NT2/D1 (cell line): ENCODE data around the gene DMXL2.
"Not testable (repeated sequence)": the region's sequence is repeated elsewhere in the genome, so short reads cannot be mapped to it uniquely, and the experiment has no call there.

ENCODE experiments used
- DNase-seq: peaks from one replicate; pipeline ENCODE4 v3.0.0-alpha.2; 2011; ENCODE audit warnings: low read depth, low spot score
- H3K27me3 ChIP-seq: 2 replicates; pipeline ENCODE4 v1.6.0; 2011; ENCODE audit warnings: mild to moderate bottlenecking; ENCODE audit not compliant: insufficient read length, insufficient read depth
- H3K36me3 ChIP-seq: 2 replicates; pipeline ENCODE4 v1.6.1; 2011; ENCODE audit warnings: mild to moderate bottlenecking, low read length, mixed read lengths; ENCODE audit not compliant: insufficient read depth, insufficient read length
- H3K4me1 ChIP-seq: 2 replicates; pipeline ENCODE4 v1.5.1; 2011; ENCODE audit not compliant: insufficient read depth, insufficient read length
- H3K4me3 ChIP-seq: 2 replicates; pipeline ENCODE4 v1.5.1; 2011; ENCODE audit warnings: low read depth; ENCODE audit not compliant: insufficient read length
- H3K9ac ChIP-seq: 2 replicates; pipeline ENCODE4 v1.6.0; 2011; ENCODE audit warnings: low read depth; ENCODE audit not compliant: insufficient read length
- H3K9me3 ChIP-seq: 2 replicates; pipeline ENCODE4 v1.5.1; 2011; ENCODE audit warnings: mild to moderate bottlenecking, low read length; ENCODE audit not compliant: insufficient read depth
- SUZ12 ChIP-seq: IDR thresholded peaks from 2 replicates; pipeline ENCODE4 v1.6.1; 2011; ENCODE audit not compliant: insufficient read length, insufficient read depth; ENCODE audit errors: extremely low read depth
- YY1 ChIP-seq: IDR thresholded peaks from 2 replicates; pipeline ENCODE4 v1.6.1; 2011; ENCODE audit not compliant: insufficient read length, insufficient read depth
- ZNF274 ChIP-seq: IDR thresholded peaks from 2 replicates; pipeline ENCODE4 v1.6.1; 2011; ENCODE audit warnings: mild to moderate bottlenecking, low read depth, low read length

Gene DMXL2

GRCh38 chr15:51475736-51476135, 146.8 kb downstream of the DMXL2 start:
- no peak for DNase-seq
- Histone ChIP-seq H3K36me3 (peaks cover 11% of the 10 kb centered on the region), H3K27me3 (no peaks in the 10 kb centered on the region), H3K9ac (no peak overlapping the region), H3K4me1 (no peaks in the 10 kb centered on the region), H3K9me3 (no peaks in the 10 kb centered on the region), H3K4me3 (no peak overlapping the region)
- TF ChIP-seq SUZ12, result no peak
- TF ChIP-seq YY1, result no peak
- no peak for TF ChIP-seq ZNF274

DNA sequence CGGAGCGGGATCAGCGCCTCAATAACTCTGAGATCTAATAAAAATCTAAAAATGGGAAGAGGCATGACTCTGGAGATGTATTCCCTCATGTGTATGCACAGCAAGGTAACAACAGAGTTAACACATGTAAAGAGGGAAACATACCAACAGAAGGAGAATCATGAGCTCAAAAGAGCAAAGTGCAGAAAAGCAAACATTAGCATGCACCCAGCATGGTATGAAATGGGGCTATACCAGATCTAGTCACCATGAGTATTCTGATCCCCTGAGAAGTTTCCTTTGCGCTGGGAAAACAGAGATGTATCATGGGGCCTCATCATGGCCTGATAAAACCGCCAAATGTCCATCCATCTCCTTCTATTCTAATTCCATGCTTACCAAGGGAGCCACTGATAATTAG, 152.1 kb downstream of the DMXL2 start:
- Histone ChIP-seq H3K36me3 (peaks cover 13% of the 10 kb centered on the region), H3K4me1 (no peaks in the 10 kb centered on the region), H3K9me3 (no peaks in the 10 kb centered on the region), H3K9ac (no peak overlapping the region), H3K4me3 (no peak overlapping the region), H3K27me3 (no peaks in the 10 kb centered on the region)
- no peak for DNase-seq
- TF ChIP-seq SUZ12, result no peak
- no peak for TF ChIP-seq ZNF274
- TF ChIP-seq YY1, result no peak

DNA sequence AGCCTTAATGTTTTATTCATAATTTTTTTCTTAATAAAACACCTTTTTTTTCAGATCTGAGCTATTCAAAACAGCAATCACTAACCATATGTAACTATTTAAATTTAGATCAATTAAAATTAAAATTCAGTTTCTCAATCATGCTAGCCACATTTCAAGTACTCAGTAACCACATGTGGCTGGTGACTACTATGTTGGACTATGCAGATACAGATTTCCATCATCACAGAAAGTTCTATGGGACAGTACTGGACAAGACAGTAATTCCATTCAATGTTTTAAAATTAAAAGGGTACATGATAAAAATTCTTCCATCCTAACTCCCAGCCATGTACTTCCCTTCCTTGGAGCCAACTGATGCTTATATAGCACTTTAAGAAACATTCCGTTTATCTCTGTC, 161.8 kb downstream of the DMXL2 start:
- Histone ChIP-seq H3K9ac (no peak overlapping the region), H3K4me3 (no peak overlapping the region), H3K4me1 (no peaks in the 10 kb centered on the region), H3K27me3 (no peaks in the 10 kb centered on the region), H3K9me3 (no peaks in the 10 kb centered on the region), H3K36me3 (peaks cover 25% of the 10 kb centered on the region)
- no peak for TF ChIP-seq ZNF274
- no peak for TF ChIP-seq SUZ12
- TF ChIP-seq YY1, result no peak
- no peak for DNase-seq

GRCh38 chr15:51450001-51450400, 172.6 kb downstream of the DMXL2 start:
- H3K27me3 ChIP-seq, result no peaks in the 10 kb centered on the region
- DNase-seq, result no peak
- H3K36me3 ChIP-seq, result peaks cover 26% of the 10 kb centered on the region
- H3K9ac ChIP-seq, result no peak overlapping the region
- H3K9me3 ChIP-seq, result no peaks in the 10 kb centered on the region
- H3K4me3 ChIP-seq, result no peak overlapping the region
- no peak for TF ChIP-seq SUZ12
- TF ChIP-seq ZNF274, result no peak
- no peak for TF ChIP-seq YY1
- no peaks in the 10 kb centered on the region for H3K4me1 ChIP-seq

DNA sequence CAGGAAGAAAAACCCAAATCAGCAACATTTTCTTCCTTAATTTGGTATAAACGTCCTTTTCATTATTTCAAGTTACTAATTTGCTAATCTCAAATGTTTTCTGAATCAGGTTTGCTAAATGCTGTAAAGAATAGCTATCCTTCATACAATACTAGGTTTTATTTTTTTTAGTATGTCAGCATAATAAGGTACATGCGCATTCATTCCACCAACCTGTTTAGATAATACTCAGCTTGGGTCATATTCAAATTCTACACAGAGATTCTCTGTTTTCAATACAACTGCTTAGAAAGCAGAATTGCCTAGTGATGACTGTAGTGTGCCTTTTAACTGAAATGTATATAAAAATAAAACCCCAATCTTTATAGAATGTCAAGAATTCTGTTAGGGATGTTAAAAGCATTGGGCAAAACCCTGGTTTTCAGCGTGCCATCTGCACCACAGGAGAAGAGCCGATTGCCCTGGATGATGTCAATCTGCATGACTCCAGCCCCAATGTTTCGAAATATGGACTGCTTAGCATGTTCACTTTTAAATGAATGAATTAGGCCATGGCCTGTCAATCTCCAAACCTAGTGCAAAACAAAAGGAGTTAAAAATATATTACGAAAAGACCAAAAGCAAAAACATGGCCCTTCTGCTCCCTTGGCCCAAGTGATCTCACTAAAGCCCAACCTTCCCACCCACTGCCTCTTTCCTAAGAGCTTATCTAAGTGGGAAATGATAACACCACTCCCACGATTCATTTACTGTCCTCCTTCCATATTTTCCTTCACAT, 173.8 kb downstream of the DMXL2 start:
- Histone ChIP-seq H3K9me3 (no peaks in the 10 kb centered on the region), H3K27me3 (no peaks in the 10 kb centered on the region), H3K9ac (no peak overlapping the region), H3K4me3 (no peak overlapping the region), H3K36me3 (peaks cover 24% of the 10 kb centered on the region), H3K4me1 (no peaks in the 10 kb centered on the region)
- no peak for DNase-seq
- TF ChIP-seq YY1, result no peak
- TF ChIP-seq SUZ12, result no peak
- no peak for TF ChIP-seq ZNF274

- Histone ChIP-seq H3K36me3 (peaks cover 24% of the 10 kb centered on the region), H3K9ac (no peak overlapping the region)
- TF ChIP-seq YY1 (no peak), SUZ12 (no peak), ZNF274 (no peak)
Measured at GRCh38 chr15:51447855-51448621, 174.5 kb downstream of the DMXL2 start.

GRCh38 chr15:51446029-51446744, 176.4 kb downstream of the DMXL2 start:
- H3K27me3 ChIP-seq, DNase-seq, H3K4me1 ChIP-seq, H3K9ac ChIP-seq, H3K9me3 ChIP-seq, H3K4me3 ChIP-seq: not testable (repeated sequence)
- peaks cover 24% of the 10 kb centered on the region for H3K36me3 ChIP-seq

More at GRCh38 chr15:51447855-51448621, 174.5 kb downstream of the DMXL2 start:
- Histone ChIP-seq H3K27me3 (no peaks in the 10 kb centered on the region), H3K9me3 (no peaks in the 10 kb centered on the region), H3K4me3 (no peak overlapping the region), H3K4me1 (no peaks in the 10 kb centered on the region)
- no peak for DNase-seq
